HepG2 (cell line): ENCODE data around the gene PLEKHN1. TPM values are rescaled to one million over a fixed set of nuclear protein-coding genes. Genes with fewer than 3 reads are reported as not detected.

ENCODE experiments used
- CREB1 ChIP-seq, 2 experiments: fragments of 450-650 bp in 1 of 2; IDR thresholded peaks; 2 replicates each; pipeline ENCODE4 v1.6.1; 2016 to 2017; ENCODE audit warnings: control low read depth in 1 of 2, mild to moderate bottlenecking in 1 of 2, missing compliant biosample characterization in 1 of 2, missing genetic modification characterization in 1 of 2
- EP300 ChIP-seq, 3 experiments: sonication (generic) in 1 of 3; formaldehyde crosslinking in 1 of 3; IDR thresholded peaks; 2 replicates each; pipeline versions ENCODE4 v1.5.1 to v1.6.1; 2011 to 2020; ENCODE audit warnings: low read depth in 2 of 3, low read length in 2 of 3, borderline replicate concordance in 1 of 3, improper control_type of control experiment in 1 of 3, mild to moderate bottlenecking in 1 of 3, missing genetic modification reagents in 1 of 3, moderate library complexity in 1 of 3
- ESRRA ChIP-seq: sonication (generic); formaldehyde crosslinking; IDR thresholded peaks from 2 replicates; pipeline ENCODE4 v1.5.1; 2020; ENCODE audit warnings: mild to moderate bottlenecking, low read depth, missing genetic modification reagents
- ETV6 ChIP-seq: sonication (generic); formaldehyde crosslinking; conservative IDR thresholded peaks from 2 replicates; pipeline ENCODE4 v1.4.0; 2020; ENCODE audit warnings: missing genetic modification reagents
- LCORL ChIP-seq, 2 experiments: fragments of 450-650 bp in 1 of 2; sonication (generic) in 1 of 2; formaldehyde crosslinking in 1 of 2; IDR thresholded peaks; 2 replicates each; pipeline versions ENCODE4 v1.5.0 to v1.6.1; 2017 to 2020; ENCODE audit warnings: antibody characterized with exemption in 1 of 2, missing genetic modification reagents in 1 of 2
- MAZ ChIP-seq, 2 experiments: sonication (generic) in 1 of 2; formaldehyde crosslinking in 1 of 2; IDR thresholded peaks; 2 replicates each; pipeline versions ENCODE4 v1.5.0 to v1.6.1; 2012 to 2020; ENCODE audit warnings: low read depth in 2 of 2, mild to moderate bottlenecking in 2 of 2, borderline replicate concordance in 1 of 2, improper control_type of control experiment in 1 of 2, low read length in 1 of 2, missing genetic modification reagents in 1 of 2, moderate library complexity in 1 of 2
- MEIS1 ChIP-seq: sonication (generic); formaldehyde crosslinking; IDR thresholded peaks from 2 replicates; pipeline ENCODE4 v1.9.0; 2021; ENCODE audit warnings: mild to moderate bottlenecking, missing genetic modification reagents, moderate library complexity, borderline replicate concordance
- MTF2 ChIP-seq: sonication (generic); formaldehyde crosslinking; IDR thresholded peaks from 2 replicates; pipeline ENCODE4 v1.5.0; 2020; ENCODE audit warnings: missing genetic modification reagents, borderline replicate concordance
- NFE2L1 ChIP-seq: sonication (generic); formaldehyde crosslinking; IDR thresholded peaks from 2 replicates; pipeline ENCODE4 v1.4.0; 2020; ENCODE audit warnings: missing genetic modification reagents, mild to moderate bottlenecking, borderline replicate concordance
- RBM39 ChIP-seq: fragments of 200-400 bp; formaldehyde crosslinking; IDR thresholded peaks from one replicate; pipeline ENCODE4 v1.6.1; 2018; ENCODE audit warnings: antibody characterized with exemption, mild to moderate bottlenecking, low read depth, low read length; ENCODE audit not compliant: poor library complexity, severe bottlenecking
- SALL1 ChIP-seq: sonication (generic); formaldehyde crosslinking; IDR thresholded peaks from 2 replicates; pipeline ENCODE4 v1.8.0; 2022; ENCODE audit warnings: mild to moderate bottlenecking, missing genetic modification reagents
- SAP130 ChIP-seq: IDR thresholded peaks from 2 replicates; pipeline ENCODE4 v1.6.1; 2016; ENCODE audit warnings: low read depth
- SMAD1 ChIP-seq: sonication (generic); formaldehyde crosslinking; IDR thresholded peaks from 2 replicates; pipeline ENCODE4 v1.4.0; 2020; ENCODE audit warnings: missing genetic modification reagents, low read depth, mild to moderate bottlenecking, borderline replicate concordance
- SOX6 ChIP-seq, 2 experiments: fragments of 450-650 bp in 1 of 2; sonication (generic) in 1 of 2; formaldehyde crosslinking in 1 of 2; IDR thresholded peaks; 2 replicates each; pipeline versions ENCODE4 v1.4.0 to v1.6.1; 2017 to 2020; ENCODE audit warnings: antibody characterized with exemption in 1 of 2, mild to moderate bottlenecking in 1 of 2, missing genetic modification reagents in 1 of 2
- SPEN ChIP-seq: sonication (generic); formaldehyde crosslinking; IDR thresholded peaks from 2 replicates; pipeline ENCODE4 v1.5.1; 2020; ENCODE audit warnings: low read depth, mild to moderate bottlenecking, missing genetic modification reagents
- YEATS2 ChIP-seq: sonication (generic); formaldehyde crosslinking; IDR thresholded peaks from 2 replicates; pipeline ENCODE4 v1.4.0; 2020; ENCODE audit warnings: missing genetic modification reagents, borderline replicate concordance
- ZNF138 ChIP-seq: sonication (generic); formaldehyde crosslinking; IDR thresholded peaks from 2 replicates; pipeline ENCODE4 v1.5.0; 2020; ENCODE audit warnings: mild to moderate bottlenecking, low read depth, missing genetic modification reagents
- ZNF253 ChIP-seq: sonication (generic); formaldehyde crosslinking; IDR thresholded peaks from 2 replicates; pipeline ENCODE4 v1.8.0; 2022; ENCODE audit warnings: mild to moderate bottlenecking, missing genetic modification reagents, borderline replicate concordance
- ZNF546 ChIP-seq: sonication (generic); formaldehyde crosslinking; conservative IDR thresholded peaks from 2 replicates; pipeline ENCODE4 v1.8.1; 2023; ENCODE audit warnings: mild to moderate bottlenecking, missing genetic modification reagents
- ZNF609 ChIP-seq: sonication (generic); formaldehyde crosslinking; IDR thresholded peaks from 2 replicates; pipeline ENCODE4 v1.4.0; 2020; ENCODE audit warnings: mild to moderate bottlenecking, missing genetic modification reagents, borderline replicate concordance
- ZNF772 ChIP-seq: sonication (generic); formaldehyde crosslinking; IDR thresholded peaks from 2 replicates; pipeline ENCODE4 v1.5.0; 2020; ENCODE audit warnings: mild to moderate bottlenecking, missing genetic modification reagents
- ZSCAN31 ChIP-seq: sonication (generic); formaldehyde crosslinking; IDR thresholded peaks from 2 replicates; pipeline ENCODE4 v1.5.0; 2020; ENCODE audit warnings: low read depth, mild to moderate bottlenecking, missing genetic modification reagents
- polyA plus RNA-seq, 8 experiments: library from polyadenylated mRNA; depleted of rRNA in 3 of 8; stranded (reverse) in 7 of 8; unstranded in 1 of 8; fragments of >200 nt; fragmentation: Illumina TruSeq in 4 of 8; extraction: Trizol in 4 of 8; gene quantifications; 2 replicates each; pipeline versions ENCODE4 v1.2.1 to v1.2.3, GENCODE V29; 2011 to 2016; ENCODE audit warnings: low read depth in 4 of 8, missing spikeins in 1 of 8, mixed read lengths in 1 of 8; ENCODE audit not compliant: insufficient read depth in 1 of 8
- total RNA-seq, 5 experiments: library from RNA; depleted of rRNA; stranded (reverse); fragments of >200 nt; fragmentation: Illumina TruSeq; extraction: Trizol; gene quantifications; 2 replicates each; pipeline ENCODE4 v1.2.3, GENCODE V29; 2016; ENCODE audit warnings: low read depth in 1 of 5

The PLEKHN1 gene
- total and polyA plus RNA-seq, 2 of the 13 experiments (the other 11 are each of a cell fraction or from before 2014, with no cell fraction given) = 0.42 to 0.58 TPM

GRCh38 chr1:1013105-1013921 lies 47.0 kb downstream of the PLEKHN1 start, which contains the start of gene ISG15 (continued):
- TF ChIP-seq ZNF609 = 0 out of 2 replicates have a peak, but pooled peaks have one; percentile 20
- TF ChIP-seq ZSCAN31 (CRISPR knock-in tag) = peak; percentile 73; the same call in 1 of the 2 replicates
- peak; percentile 35; the same call in 1 of the 2 replicates for TF ChIP-seq YEATS2
- no peak for TF ChIP-seq MAZ (IDR thresholded peaks at IDR 0.05; ENCODE audit: borderline replicate concordance, low read depth, low read length)
- peak; percentile 70 for TF ChIP-seq MAZ (CRISPR knock-in tag; IDR thresholded peaks at IDR 0.05; ENCODE audit: low read depth)
- no peak for TF ChIP-seq EP300 (IDR thresholded peaks at IDR 0.05; ENCODE audit: low read depth in 2 of 2, low read length in 2 of 2)
- 0 out of 2 replicates have a peak, but pooled peaks have one; percentile 29 for TF ChIP-seq EP300 (CRISPR knock-in tag; IDR thresholded peaks at IDR 0.05; ENCODE audit: borderline replicate concordance)
- TF ChIP-seq RBM39 = peak; percentile 29
- TF ChIP-seq LCORL (IDR thresholded peaks at IDR 0.05) = no peak
- peak; percentile 98 for TF ChIP-seq LCORL (CRISPR knock-in tag; IDR thresholded peaks at IDR 0.05)
- TF ChIP-seq ZNF138 = no peak
- peak; percentile 75; the same call in 1 of the 2 replicates for TF ChIP-seq MEIS1 (CRISPR knock-in tag)
- TF ChIP-seq ESRRA = peak; percentile 53; the same call in 1 of the 2 replicates
- no peak for TF ChIP-seq SOX6 (IDR thresholded peaks at IDR 0.05)
- TF ChIP-seq SOX6 (CRISPR knock-in tag; IDR thresholded peaks at IDR 0.05) = 0 out of 2 replicates have a peak, but pooled peaks have one; percentile 22
- no peak for TF ChIP-seq SPEN (CRISPR knock-in tag)
- 0 out of 2 replicates have a peak, but pooled peaks have one; percentile 49 for TF ChIP-seq ZNF772 (CRISPR knock-in tag)
- TF ChIP-seq ETV6 = no peak
- TF ChIP-seq SAP130 = peak; percentile 96
- peak; percentile 64; the same call in 1 of the 2 replicates for TF ChIP-seq ZNF253 (CRISPR knock-in tag)
- TF ChIP-seq ZNF546 = 0 out of 2 replicates have a peak, but pooled peaks have one; percentile 36
- TF ChIP-seq NFE2L1 (CRISPR knock-in tag) = no peak
- 0 out of 2 replicates have a peak, but pooled peaks have one; percentile 18 for TF ChIP-seq MTF2
- TF ChIP-seq CREB1 (IDR thresholded peaks at IDR 0.05) = no peak
- TF ChIP-seq CREB1 (CRISPR knock-in tag; IDR thresholded peaks at IDR 0.05) = peak; percentile 88
- peak; percentile 46 for TF ChIP-seq SALL1 (CRISPR knock-in tag)
- no peak for TF ChIP-seq SMAD1 (CRISPR knock-in tag)
